DND-41 (cell line): ENCODE results near the gene FREM1.
A peak's percentile ranks its signal among the peaks of the same experiment; 100 is the strongest.

Source experiments
- ATAC-seq: fragments of 200-7000 bp; cut with Tn5 transposase; 3 replicates; pipeline ENCODE4 v1.9.1; 2021; ENCODE audit warnings: low read depth; ENCODE audit not compliant: insufficient read depth
- DNase-seq: peaks from one replicate; pipeline ENCODE4 v3.0.0-alpha.2; 2020
- H2AFZ ChIP-seq: 2 replicates; pipeline ENCODE4 v1.6.0; 2012; ENCODE audit warnings: low read depth, low read length
- H3K27ac ChIP-seq: 2 replicates; pipeline ENCODE4 v1.5.1; 2012; ENCODE audit warnings: low read length, inconsistent platforms
- H3K27me3 ChIP-seq: fragments of 200-600 bp; sonication (generic); 2 replicates; pipeline ENCODE4 v1.6.0; 2012; ENCODE audit warnings: low read length, mild to moderate bottlenecking, inconsistent platforms; ENCODE audit not compliant: insufficient read depth, poor library complexity
- H3K36me3 ChIP-seq: 2 replicates; pipeline ENCODE4 v1.5.1; 2012; ENCODE audit warnings: low read length, inconsistent platforms; ENCODE audit not compliant: insufficient read depth
- H3K4me1 ChIP-seq: 2 replicates; pipeline ENCODE4 v1.5.1; 2012; ENCODE audit warnings: mild to moderate bottlenecking, low read length; ENCODE audit not compliant: insufficient read depth
- H3K4me2 ChIP-seq: 2 replicates; pipeline ENCODE4 v1.6.0; 2012; ENCODE audit warnings: mild to moderate bottlenecking, moderate library complexity, low read length, inconsistent platforms; ENCODE audit not compliant: insufficient read depth
- H3K4me3 ChIP-seq, 2 experiments: fragments of 200-600 bp in 1 of 2; shearing (Covaris generic) in 1 of 2; 2 replicates each; pipeline ENCODE4 v1.5.1; 2012 to 2016; ENCODE audit warnings: inconsistent platforms in 2 of 2, low read length in 2 of 2, mild to moderate bottlenecking in 2 of 2, low read depth in 1 of 2, moderate library complexity in 1 of 2
- H3K79me2 ChIP-seq: 2 replicates; pipeline ENCODE4 v1.6.0; 2012; ENCODE audit warnings: low read length, inconsistent platforms; ENCODE audit not compliant: insufficient read depth
- H3K9ac ChIP-seq: 2 replicates; pipeline ENCODE4 v1.6.0; 2012; ENCODE audit warnings: low read depth, mild to moderate bottlenecking, inconsistent platforms, low read length, moderate library complexity
- H3K9me3 ChIP-seq: 2 replicates; pipeline ENCODE4 v1.5.1; 2012; ENCODE audit warnings: low read length, moderate library complexity, mild to moderate bottlenecking, inconsistent platforms; ENCODE audit not compliant: insufficient read depth, severe bottlenecking
- H4K20me1 ChIP-seq: 2 replicates; pipeline ENCODE4 v1.6.0; 2012; ENCODE audit warnings: low read length; ENCODE audit not compliant: insufficient read depth
- CTCF ChIP-seq: IDR thresholded peaks from 2 replicates; pipeline ENCODE4 v1.5.1; 2012; ENCODE audit warnings: borderline replicate concordance, low read length, moderate library complexity, mild to moderate bottlenecking; ENCODE audit not compliant: poor library complexity, severe bottlenecking; ENCODE audit errors: extremely low read depth
- EZH2 ChIP-seq: IDR thresholded peaks from 3 replicates; pipeline ENCODE4 v1.6.1; 2012; ENCODE audit warnings: borderline replicate concordance, low read depth, mild to moderate bottlenecking, moderate library complexity, low read length, inconsistent platforms; ENCODE audit not compliant: severe bottlenecking

The FREM1 gene

GRCh38 chr9:14812806-14813205 lies 97.4 kb downstream of the FREM1 start:
- Histone ChIP-seq H3K9ac (no peak overlapping the region), H2AFZ (no peak overlapping the region), H3K27me3 (no peaks in the 10 kb centered on the region), H3K4me3 (no peak overlapping the region), H3K27ac (no peak overlapping the region), H4K20me1 (no peaks in the 10 kb centered on the region), H3K4me2 (no peak overlapping the region), H3K4me1 (peaks cover 14% of the 10 kb centered on the region), H3K79me2 (no peaks in the 10 kb centered on the region), H3K9me3 (no peaks in the 10 kb centered on the region), H3K36me3 (no peaks in the 10 kb centered on the region)
- TF ChIP-seq CTCF = no peak
- no peak for TF ChIP-seq EZH2
- no peak for DNase-seq
- no peak for ATAC-seq

- Histone ChIP-seq H3K79me2 (no peaks in the 10 kb centered on the region), H2AFZ (no peak overlapping the region), H3K9me3 (no peaks in the 10 kb centered on the region), H3K4me3 (no peak overlapping the region), H3K4me2 (no peak overlapping the region), H3K9ac (no peak overlapping the region), H3K4me1 (peaks cover 14% of the 10 kb centered on the region), H4K20me1 (no peaks in the 10 kb centered on the region), H3K36me3 (no peaks in the 10 kb centered on the region), H3K27me3 (no peaks in the 10 kb centered on the region), H3K27ac (no peak overlapping the region)
- ATAC-seq (0 out of 3 replicates have a peak, but pooled peaks have one; percentile 29), DNase-seq (no peak)
- TF ChIP-seq EZH2 = no peak
- no peak for TF ChIP-seq CTCF
Observed at GRCh38 chr9:14811844-14812243, 98.4 kb downstream of the FREM1 start.

GRCh38 chr9:14806941-14807520 lies 103.2 kb downstream of the FREM1 start:
- Histone ChIP-seq H3K27ac (no peak overlapping the region), H2AFZ (no peak overlapping the region), H3K9ac (no peak overlapping the region), H3K36me3 (no peaks in the 10 kb centered on the region), H3K79me2 (no peaks in the 10 kb centered on the region), H3K9me3 (no peaks in the 10 kb centered on the region), H3K27me3 (no peaks in the 10 kb centered on the region), H3K4me1 (no peaks in the 10 kb centered on the region), H3K4me3 (no peak overlapping the region), H4K20me1 (no peaks in the 10 kb centered on the region), H3K4me2 (no peak overlapping the region)
- TF ChIP-seq EZH2 = no peak
- TF ChIP-seq CTCF = no peak
- no peak for DNase-seq
- no peak for ATAC-seq

GRCh38 chr9:14799030-14799429 lies 111.2 kb downstream of the FREM1 start:
- no peaks in the 10 kb centered on the region for H3K9me3 ChIP-seq
- H4K20me1 ChIP-seq = no peaks in the 10 kb centered on the region
- H3K27me3 ChIP-seq = no peaks in the 10 kb centered on the region
- no peaks in the 10 kb centered on the region for H3K36me3 ChIP-seq
- DNase-seq (no peak), ATAC-seq (no peak)
- H3K27ac ChIP-seq = no peak overlapping the region
- H3K79me2 ChIP-seq = no peaks in the 10 kb centered on the region
- no peak overlapping the region for H3K4me2 ChIP-seq
- H2AFZ ChIP-seq = no peak overlapping the region
- no peak overlapping the region for H3K4me3 ChIP-seq
- H3K9ac ChIP-seq = no peak overlapping the region
- TF ChIP-seq CTCF (no peak), EZH2 (no peak)
- no peaks in the 10 kb centered on the region for H3K4me1 ChIP-seq
